Thyroid gland (tissue), 4 donors: ENCODE data around the gene ESYT2. TPM values are rescaled to one million over a fixed set of nuclear protein-coding genes. Genes with fewer than 3 reads are reported as not detected.

Source experiments
- DNase-seq, 2 donors: peaks; one replicate each; pipeline ENCODE4 v3.0.0-alpha.2; 2019
- H3K27ac ChIP-seq, 3 donors: fragments of 200-600 bp; sonication (generic); 1 replicate in 2 of 3; 2 replicates in 1 of 3; pipeline ENCODE4 v1.5.1; 2016 to 2019; ENCODE audit warnings: mild to moderate bottlenecking in 1 of 3, moderate library complexity in 1 of 3
- H3K27me3 ChIP-seq: fragments of 200-600 bp; sonication (generic); one replicate; pipeline ENCODE4 v1.5.1; 2019
- H3K36me3 ChIP-seq, 2 donors: fragments of 200-600 bp; sonication (generic); one replicate each; pipeline ENCODE4 v1.5.1; 2016 to 2019
- H3K4me1 ChIP-seq, 2 donors: fragments of 200-600 bp; sonication (generic); one replicate each; pipeline ENCODE4 v1.5.1; 2017 to 2019
- H3K4me3 ChIP-seq, 3 donors: fragments of 200-600 bp; sonication (generic); replicated peaks in 1 of 3; 1 replicate in 2 of 3; 2 replicates in 1 of 3; pipeline ENCODE4 v1.5.1; 2016; ENCODE audit warnings: mild to moderate bottlenecking in 1 of 3
- H3K9me3 ChIP-seq: fragments of 200-600 bp; sonication (generic); one replicate; pipeline ENCODE4 v1.5.1; 2017
- CTCF ChIP-seq, 6 experiments: fragments of 200-600 bp in 3 of 6; fragments of 450-650 bp in 3 of 6; sonication (generic) in 3 of 6; IDR thresholded peaks; one replicate each; pipeline ENCODE4 v1.5.1; 2016 to 2019; ENCODE audit warnings: antibody characterized with exemption in 6 of 6, mild to moderate bottlenecking in 2 of 6, inconsistent platforms in 1 of 6, moderate library complexity in 1 of 6
- POLR2A ChIP-seq, 2 donors: fragments of 450-650 bp; IDR thresholded peaks; one replicate each; pipeline ENCODE4 v1.6.1; 2017; ENCODE audit warnings: antibody characterized with exemption in 2 of 2, mild to moderate bottlenecking in 2 of 2, moderate library complexity in 1 of 2
- WGBS, 2 donors: methylation state at CpG; one replicate each; pipeline ENCODE4 v1.1.5; 2017; 5-methylcytosine and 5-hydroxymethylcytosine counted together
- intact Hi-C: fragments of 100-400 bp; cut with DNase I; formaldehyde crosslinking; loops from one replicate; pipeline ENCODE4 v1.15.1; 2023
- total RNA-seq, 4 donors: library from RNA; depleted of rRNA; stranded (reverse); fragments of >200 nt; gene quantifications; one replicate each; pipeline ENCODE4 v1.2.3, GENCODE V29; 2016

ESYT2 gene
- total RNA-seq, 4 donors from 2014 or later = 102 to 123 (median 116) TPM

- 56 to 60% methylated on average over 10 of the region's 10 CpGs for WGBS, 2 donors
- H3K27ac ChIP-seq = peak overlapping the region in 1 of 3 donors; percentile 36
- no peaks in the 10 kb centered on the region for H3K36me3 ChIP-seq
- H3K9me3 ChIP-seq = no peaks in the 10 kb centered on the region
- intact Hi-C loops = no loop called here
- H3K27me3 ChIP-seq = no peaks in the 10 kb centered on the region
- no peak overlapping the region for H3K4me3 ChIP-seq
- TF ChIP-seq CTCF (IDR thresholded peaks at IDR 0.05) = peak in 5 of 6 experiments; percentile 28 to 84 (median 76)
- no peak for TF ChIP-seq POLR2A (IDR thresholded peaks at IDR 0.05)
- peak; percentile 61 to 74 for DNase-seq
- peaks cover 0 to 5% of the 10 kb centered on the region in 2 donors for H3K4me1 ChIP-seq
Measured at GRCh38 chr7:158695726-158696452, 133.4 kb downstream of the ESYT2 start.

DNA sequence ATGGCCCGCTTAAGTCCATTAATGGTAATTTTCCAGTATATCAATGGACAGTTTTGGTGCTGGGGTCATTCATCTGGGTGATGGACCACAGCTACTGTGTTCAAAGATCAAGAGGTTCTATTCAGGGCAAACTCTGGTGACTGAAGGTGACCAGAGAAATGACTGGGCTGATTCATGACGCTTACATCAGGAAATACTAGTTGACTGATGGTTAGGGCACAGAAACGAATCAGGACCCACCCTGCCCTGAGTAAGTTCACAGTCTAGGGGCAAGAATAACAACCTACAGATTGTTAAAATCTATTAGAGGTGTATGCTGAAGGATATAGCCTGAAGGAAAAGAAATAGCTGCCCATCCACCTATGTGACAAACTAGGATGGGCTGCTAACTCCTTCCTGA, 134.3 kb downstream of the ESYT2 start:
- no peak for DNase-seq
- no peak for TF ChIP-seq POLR2A (IDR thresholded peaks at IDR 0.05)
- TF ChIP-seq CTCF (IDR thresholded peaks at IDR 0.05) = no peak
- 65% methylated on average over 3 of the region's 3 CpGs for WGBS, 2 donors
- no peaks in the 10 kb centered on the region for H3K9me3 ChIP-seq
- H3K4me1 ChIP-seq = peaks cover 0 to 5% of the 10 kb centered on the region in 2 donors
- peaks cover 0 to 4% of the 10 kb centered on the region in 2 donors for H3K36me3 ChIP-seq
- no peak overlapping the region for H3K27ac ChIP-seq
- H3K27me3 ChIP-seq = no peaks in the 10 kb centered on the region
- intact Hi-C loops = no loop called here
- H3K4me3 ChIP-seq = no peak overlapping the region

DNA sequence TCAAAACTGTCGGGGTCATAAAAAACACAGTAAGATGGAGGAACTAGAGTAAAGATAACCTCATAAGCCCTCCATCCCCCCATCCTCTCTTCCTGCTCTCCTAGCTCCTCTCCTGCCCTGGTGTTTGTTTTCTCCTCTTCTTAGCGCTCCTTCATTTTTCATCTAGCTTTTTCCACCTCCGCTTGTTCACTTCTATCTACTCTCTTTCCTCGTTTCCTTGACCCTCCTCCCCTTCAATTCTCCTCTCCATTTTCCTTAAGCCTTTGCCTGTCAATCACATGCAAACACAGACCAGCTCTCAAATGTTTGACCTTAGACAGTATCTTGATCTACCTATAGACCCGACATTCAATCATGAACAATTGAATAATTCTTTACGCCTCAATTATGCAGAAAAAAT, 134.7 kb downstream of the ESYT2 start:
- Histone ChIP-seq H3K27me3 (no peaks in the 10 kb centered on the region), H3K4me1 (peaks cover 0 to 5% of the 10 kb centered on the region in 2 donors), H3K27ac (no peak overlapping the region), H3K36me3 (peaks cover 0 to 5% of the 10 kb centered on the region in 2 donors), H3K4me3 (no peak overlapping the region), H3K9me3 (no peaks in the 10 kb centered on the region)
- 79 to 93% methylated on average over 6 of the region's 6 CpGs for WGBS, 2 donors
- intact Hi-C loops = no loop called here
- TF ChIP-seq CTCF (IDR thresholded peaks at IDR 0.05) = no peak
- no peak for DNase-seq

DNA sequence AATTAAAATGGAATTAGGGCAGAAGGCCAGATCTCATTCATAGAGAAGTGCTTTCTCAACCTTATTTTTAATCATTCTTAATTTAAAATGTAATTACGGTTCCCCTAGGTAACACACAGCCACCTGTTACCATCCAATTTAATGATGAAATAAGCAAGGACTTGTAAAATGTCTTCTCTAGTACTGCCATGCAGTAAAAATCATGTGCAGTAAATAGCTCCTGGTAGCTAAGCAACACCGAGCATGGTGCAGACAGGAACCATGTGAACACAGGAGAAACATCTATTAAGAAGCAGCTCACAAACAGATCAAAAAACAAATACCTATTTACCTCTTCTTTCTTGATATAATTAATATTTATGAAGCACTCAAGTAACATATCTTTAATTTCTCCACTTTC, 139.8 kb downstream of the ESYT2 start:
- intact Hi-C loops = no loop called here
- Histone ChIP-seq H3K27ac (no peak overlapping the region), H3K36me3 (peaks cover 0 to 16% of the 10 kb centered on the region in 2 donors), H3K4me1 (no peaks in the 10 kb centered on the region), H3K9me3 (no peaks in the 10 kb centered on the region), H3K27me3 (no peaks in the 10 kb centered on the region), H3K4me3 (no peak overlapping the region)
- DNase-seq = no peak
- WGBS, 2 donors = 97 to 99% methylated on average over 2 of the region's 2 CpGs
- TF ChIP-seq POLR2A (IDR thresholded peaks at IDR 0.05) (no peak), CTCF (IDR thresholded peaks at IDR 0.05) (no peak)

- WGBS, 2 donors = 94 to 96% methylated on average over 7 of the region's 7 CpGs
- no peak overlapping the region for H3K27ac ChIP-seq
- no peaks in the 10 kb centered on the region for H3K9me3 ChIP-seq
- H3K27me3 ChIP-seq = no peaks in the 10 kb centered on the region
- intact Hi-C loops = no loop called here
- no peak overlapping the region for H3K4me3 ChIP-seq
- peaks cover 0 to 16% of the 10 kb centered on the region in 2 donors for H3K36me3 ChIP-seq
- TF ChIP-seq CTCF (IDR thresholded peaks at IDR 0.05) (no peak), POLR2A (IDR thresholded peaks at IDR 0.05) (no peak)
- DNase-seq = no peak
- H3K4me1 ChIP-seq = no peaks in the 10 kb centered on the region
Measured at GRCh38 chr7:158687406-158687805, 141.9 kb downstream of the ESYT2 start.
